MG63 (cell line): ENCODE results near the gene TEX2. TPM values are rescaled to one million over a fixed set of nuclear protein-coding genes. Genes with fewer than 3 reads are reported as not detected.

Experiments
- DNase-seq: peaks from one replicate; pipeline ENCODE4 v3.0.0-alpha.2; 2020
- H3K27me3 ChIP-seq: fragments of 250-450 bp; sonication (Bioruptor Pico); 2 replicates; pipeline ENCODE4 v1.5.1; 2020; ENCODE audit warnings: mild to moderate bottlenecking, moderate library complexity
- H3K36me3 ChIP-seq: fragments of 250-450 bp; sonication (Bioruptor Pico); 2 replicates; pipeline ENCODE4 v1.5.1; 2020; ENCODE audit warnings: mild to moderate bottlenecking, moderate library complexity
- H3K4me3 ChIP-seq: fragments of 250-450 bp; sonication (Bioruptor Pico); 2 replicates; pipeline ENCODE4 v1.5.1; 2020; ENCODE audit warnings: mild to moderate bottlenecking, moderate library complexity
- H3K9me3 ChIP-seq: fragments of 250-450 bp; sonication (Bioruptor Pico); 2 replicates; pipeline ENCODE4 v1.5.1; 2020; ENCODE audit warnings: mild to moderate bottlenecking, moderate library complexity
- total RNA-seq: library from RNA; depleted of rRNA; stranded (reverse); fragments of >200 nt; shearing (Covaris generic); gene quantifications from 2 replicates; pipeline ENCODE4 v1.2.3, GENCODE V29; 2014; ENCODE audit warnings: low replicate concordance; rRNA removed

Gene TEX2
- 9.2 and 17.2 TPM in 2 replicates for total RNA-seq

GRCh38 chr17:64263000-64263766 lies at the start of gene TEX2:
TSS of gene TEX2 (minus strand) at chr17:64263260. CDS start at chr17:64214217, 49,043 bp downstream.
- H3K9me3 ChIP-seq: no peaks in the 10 kb centered on the region
- no peaks in the 10 kb centered on the region for H3K36me3 ChIP-seq
- peaks cover 8% of the 10 kb centered on the region; the same call in 1 of the 2 replicates for H3K27me3 ChIP-seq
- peak; percentile 88 for DNase-seq
- H3K4me3 ChIP-seq: peak within 1 kb of the TSS; percentile 90

GRCh38 chr17:64309710-64310109 lies 46.6 kb upstream of the TEX2 start:
- Histone ChIP-seq H3K36me3 (no peaks in the 10 kb centered on the region), H3K9me3 (no peaks in the 10 kb centered on the region), H3K27me3 (no peaks in the 10 kb centered on the region), H3K4me3 (no peak overlapping the region)
- DNase-seq: no peak

GRCh38 chr17:64309021-64309420 lies 46.0 kb upstream of the TEX2 start:
- Histone ChIP-seq H3K9me3 (no peaks in the 10 kb centered on the region), H3K4me3 (no peak overlapping the region), H3K36me3 (no peaks in the 10 kb centered on the region), H3K27me3 (no peaks in the 10 kb centered on the region)
- no peak for DNase-seq

- no peaks in the 10 kb centered on the region for H3K9me3 ChIP-seq
- no peaks in the 10 kb centered on the region for H3K27me3 ChIP-seq
- H3K4me3 ChIP-seq: no peak overlapping the region
- no peaks in the 10 kb centered on the region for H3K36me3 ChIP-seq
- peak; percentile 42 for DNase-seq
Observed at GRCh38 chr17:64306850-64307463, 43.9 kb upstream of the TEX2 start.

GRCh38 chr17:64304551-64304950 lies 41.5 kb upstream of the TEX2 start:
- no peaks in the 10 kb centered on the region for H3K36me3 ChIP-seq
- no peaks in the 10 kb centered on the region for H3K27me3 ChIP-seq
- no peak for DNase-seq
- no peaks in the 10 kb centered on the region for H3K9me3 ChIP-seq
- H3K4me3 ChIP-seq: no peak overlapping the region

GRCh38 chr17:64300699-64300965 lies 37.6 kb upstream of the TEX2 start:
- H3K36me3 ChIP-seq: no peaks in the 10 kb centered on the region
- DNase-seq: no peak
- no peaks in the 10 kb centered on the region for H3K9me3 ChIP-seq
- no peak overlapping the region for H3K4me3 ChIP-seq
- H3K27me3 ChIP-seq: no peaks in the 10 kb centered on the region

- no peak for DNase-seq
- Histone ChIP-seq H3K27me3 (no peaks in the 10 kb centered on the region), H3K9me3 (no peaks in the 10 kb centered on the region), H3K36me3 (no peaks in the 10 kb centered on the region), H3K4me3 (no peak overlapping the region)
Observed at GRCh38 chr17:64297467-64298088, 34.5 kb upstream of the TEX2 start.

- Histone ChIP-seq H3K4me3 (no peak overlapping the region), H3K27me3 (no peaks in the 10 kb centered on the region)
- no peak for DNase-seq
Observed at GRCh38 chr17:64296246-64296645, 33.2 kb upstream of the TEX2 start.

GRCh38 chr17:64295146-64295545 lies 32.1 kb upstream of the TEX2 start:
- no peak for DNase-seq
- Histone ChIP-seq H3K9me3 (peaks cover 8% of the 10 kb centered on the region), H3K36me3 (no peaks in the 10 kb centered on the region), H3K4me3 (no peak overlapping the region), H3K27me3 (no peaks in the 10 kb centered on the region)

More at GRCh38 chr17:64296246-64296645, 33.2 kb upstream of the TEX2 start:
- peaks cover 1% of the 10 kb centered on the region for H3K9me3 ChIP-seq
- H3K36me3 ChIP-seq: no peaks in the 10 kb centered on the region

GRCh38 chr17:64291268-64291851 lies 28.3 kb upstream of the TEX2 start:
- no peak for DNase-seq
- no peak overlapping the region for H3K4me3 ChIP-seq
- H3K27me3 ChIP-seq: no peaks in the 10 kb centered on the region
- H3K9me3 ChIP-seq: peaks cover 8% of the 10 kb centered on the region
- no peaks in the 10 kb centered on the region for H3K36me3 ChIP-seq

- no peaks in the 10 kb centered on the region for H3K36me3 ChIP-seq
- no peaks in the 10 kb centered on the region for H3K27me3 ChIP-seq
- H3K4me3 ChIP-seq: no peak overlapping the region
- no peak for DNase-seq
- H3K9me3 ChIP-seq: peaks cover 8% of the 10 kb centered on the region
Observed at GRCh38 chr17:64289741-64290141, 26.7 kb upstream of the TEX2 start.

- Histone ChIP-seq H3K4me3 (no peak overlapping the region), H3K9me3 (no peaks in the 10 kb centered on the region), H3K36me3 (no peaks in the 10 kb centered on the region), H3K27me3 (no peaks in the 10 kb centered on the region)
- no peak for DNase-seq
Observed at GRCh38 chr17:64282753-64283080, 19.7 kb upstream of the TEX2 start.

GRCh38 chr17:64281962-64282752 lies 19.1 kb upstream of the TEX2 start:
- no peak overlapping the region for H3K4me3 ChIP-seq
- H3K36me3 ChIP-seq: no peaks in the 10 kb centered on the region
- DNase-seq: peak; percentile 35
- H3K9me3 ChIP-seq: no peaks in the 10 kb centered on the region
- no peaks in the 10 kb centered on the region for H3K27me3 ChIP-seq

GRCh38 chr17:64278614-64279013 lies 15.6 kb upstream of the TEX2 start:
- DNase-seq: peak; percentile 57
- no peak overlapping the region for H3K4me3 ChIP-seq
- H3K9me3 ChIP-seq: no peaks in the 10 kb centered on the region
- no peaks in the 10 kb centered on the region for H3K36me3 ChIP-seq
- no peaks in the 10 kb centered on the region for H3K27me3 ChIP-seq

GRCh38 chr17:64277831-64278562 lies 14.9 kb upstream of the TEX2 start:
- Histone ChIP-seq H3K27me3 (no peaks in the 10 kb centered on the region), H3K9me3 (no peaks in the 10 kb centered on the region), H3K4me3 (no peak overlapping the region), H3K36me3 (no peaks in the 10 kb centered on the region)
- no peak for DNase-seq

- no peak for DNase-seq
- no peak overlapping the region for H3K4me3 ChIP-seq
- H3K9me3 ChIP-seq: no peaks in the 10 kb centered on the region
- no peaks in the 10 kb centered on the region for H3K36me3 ChIP-seq
- H3K27me3 ChIP-seq: no peaks in the 10 kb centered on the region
Observed at GRCh38 chr17:64276961-64277505, 14.0 kb upstream of the TEX2 start.
